Endometrium (tissue), 2 donors: ENCODE data around the gene HTR2B.
A peak's percentile ranks its signal among the peaks of the same experiment; 100 is the strongest.
"Not testable (repeated sequence)": the region's sequence is repeated elsewhere in the genome, so short reads cannot be mapped to it uniquely, and the experiment has no call there.

ENCODE experiments used
- FAIRE-seq: peaks from 2 replicates; lab custom pipeline; 2012; peaks lifted over from hg19 to GRCh38; lab: Jason Lieb, UNC
- donor health status: control.
- donor health status: control.

The HTR2B gene

DNA sequence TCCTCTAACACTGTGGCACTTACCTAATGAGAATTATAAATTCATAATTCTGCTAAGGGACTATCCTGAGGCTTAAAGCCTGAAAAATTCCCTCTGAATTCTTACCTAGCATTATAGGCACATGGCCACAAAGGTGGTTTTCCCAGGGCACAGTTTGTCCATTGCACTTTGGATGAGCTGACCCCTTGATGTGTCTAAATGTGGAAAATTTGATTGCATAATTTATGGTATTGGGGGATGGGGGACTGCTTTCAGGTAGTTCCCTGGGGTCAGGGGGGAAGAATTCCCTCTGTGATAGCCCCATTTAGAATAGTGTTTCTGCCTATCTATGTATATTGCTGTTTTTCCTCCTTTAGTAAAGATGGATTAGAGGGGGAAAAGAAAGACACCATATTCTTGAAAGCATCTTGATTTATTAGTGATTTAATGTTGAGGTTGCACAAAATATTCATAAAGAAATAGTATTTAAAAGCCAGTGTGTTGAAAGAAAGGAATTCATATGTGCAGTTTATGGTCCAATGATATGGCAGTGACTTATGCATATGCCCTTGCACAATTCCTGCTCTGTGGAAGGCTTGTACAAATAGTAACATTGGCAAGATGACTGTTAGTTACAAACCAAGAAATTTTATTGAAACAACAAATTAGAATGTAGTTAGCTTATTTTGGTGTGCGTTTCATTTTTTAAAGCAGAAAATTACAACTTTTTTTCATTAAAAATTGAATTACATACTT, 8.7 kb upstream of the HTR2B start:
- no peak for FAIRE-seq

DNA sequence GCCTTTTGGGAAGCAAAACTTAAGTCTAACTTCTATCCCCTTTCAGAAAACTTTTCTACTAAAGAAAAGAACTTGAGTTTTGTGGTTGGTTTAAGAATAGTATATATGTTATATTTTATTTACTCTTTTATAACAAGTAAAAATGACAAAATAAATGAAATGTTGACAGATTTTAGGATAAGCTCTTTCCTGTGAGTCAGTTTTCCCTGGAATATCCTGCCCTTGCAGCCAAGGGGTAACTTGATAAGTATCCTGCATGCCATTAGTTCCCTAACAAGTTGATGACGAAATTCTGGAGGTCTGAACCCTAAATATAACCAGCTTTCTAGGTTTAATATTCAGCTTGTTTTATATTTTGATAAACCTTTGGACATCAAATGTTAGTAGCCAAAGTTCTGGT, 7.3 kb upstream of the HTR2B start:
- FAIRE-seq, result peak; percentile 31

DNA sequence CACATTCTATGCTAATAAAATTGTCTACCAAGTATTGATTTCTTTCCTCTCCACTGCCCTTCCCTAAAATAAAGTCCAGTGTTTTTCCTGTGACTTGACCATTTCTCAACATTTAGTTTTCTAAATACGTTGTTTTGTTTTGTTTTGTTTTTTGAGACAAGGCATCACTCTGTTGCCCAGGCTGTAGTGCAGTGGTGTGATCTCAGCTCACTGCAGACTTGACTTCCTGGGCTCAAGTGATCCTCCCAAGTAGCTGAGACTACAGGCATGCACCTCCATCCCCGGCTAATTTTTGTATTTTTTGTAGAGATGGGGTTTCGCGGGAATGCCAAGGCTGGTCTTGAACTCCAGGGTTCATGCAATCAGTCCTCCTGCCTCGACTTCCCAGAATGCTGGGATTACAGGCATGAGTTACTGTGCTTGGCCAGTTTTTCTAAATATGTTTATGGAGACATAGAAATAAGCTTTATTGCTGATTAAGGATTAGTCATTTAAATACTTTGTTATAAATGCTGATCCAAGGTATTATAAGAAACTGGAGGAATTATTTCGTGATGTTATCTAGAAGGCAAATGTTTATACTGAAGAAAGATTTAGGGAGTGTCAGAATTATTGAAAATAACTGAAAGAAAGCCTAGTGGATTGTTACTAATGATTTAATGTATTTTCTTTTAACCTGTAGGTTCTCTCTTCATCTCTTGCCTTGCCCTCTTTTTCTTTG, 5.7 kb upstream of the HTR2B start:
- peak; percentile 74 for FAIRE-seq

DNA sequence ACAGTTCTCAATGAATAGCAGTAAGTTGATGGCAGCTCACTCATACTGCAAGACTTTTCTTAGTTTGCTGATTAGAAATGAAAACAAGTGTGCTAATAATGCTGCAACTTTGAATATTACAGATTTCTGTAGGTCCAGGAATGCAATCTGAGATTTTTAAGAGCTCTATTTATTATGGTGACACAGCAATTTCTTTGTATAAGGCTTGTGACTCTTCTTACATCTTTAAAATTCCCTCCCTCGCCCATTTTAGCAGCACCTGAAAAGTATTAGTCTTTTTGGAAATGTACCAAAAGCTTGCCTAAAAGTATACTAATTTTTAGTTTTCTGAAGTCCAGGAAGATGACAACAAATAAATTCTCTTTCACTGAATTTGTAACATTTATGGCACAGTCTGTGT, 4.4 kb upstream of the HTR2B start:
- peak; percentile 8 for FAIRE-seq

DNA sequence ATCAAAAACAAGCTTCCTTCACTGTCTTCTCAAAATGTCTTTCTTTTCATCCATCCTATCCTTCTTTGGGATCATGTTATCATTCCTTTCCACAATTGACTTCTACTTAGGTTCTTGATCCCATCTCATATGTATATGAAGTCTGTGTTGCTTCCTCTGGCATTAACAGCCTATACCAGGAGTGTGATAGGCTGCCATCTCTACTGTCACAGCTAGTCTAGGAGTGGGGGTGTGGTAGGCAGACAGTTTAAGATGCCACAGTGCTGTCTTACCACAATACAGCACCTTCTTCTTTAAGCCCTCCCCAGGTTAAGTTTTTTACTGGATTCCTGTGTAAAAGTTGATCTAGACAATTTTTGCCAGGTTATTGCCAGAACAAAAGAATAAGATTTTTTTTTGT, 3.7 kb upstream of the HTR2B start:
- no peak for FAIRE-seq

DNA sequence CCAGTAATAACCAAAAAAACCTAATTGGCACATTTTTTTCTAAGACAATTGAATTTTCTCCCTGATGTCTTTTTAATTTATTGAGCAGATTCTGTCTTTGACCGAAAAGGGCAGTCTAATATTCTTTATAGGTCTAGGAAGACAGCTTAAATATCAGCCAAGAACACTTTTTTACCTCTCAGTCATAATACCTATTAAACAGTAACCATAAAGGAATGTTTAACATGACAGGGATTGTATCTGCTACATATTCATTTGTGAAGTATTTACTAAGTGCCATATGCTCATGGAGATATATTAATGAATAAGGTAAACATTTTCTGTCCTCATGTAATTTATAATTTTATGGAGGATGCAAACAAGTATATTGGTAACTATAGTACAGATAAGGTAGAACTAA, 3.1 kb upstream of the HTR2B start:
- no peak for FAIRE-seq

DNA sequence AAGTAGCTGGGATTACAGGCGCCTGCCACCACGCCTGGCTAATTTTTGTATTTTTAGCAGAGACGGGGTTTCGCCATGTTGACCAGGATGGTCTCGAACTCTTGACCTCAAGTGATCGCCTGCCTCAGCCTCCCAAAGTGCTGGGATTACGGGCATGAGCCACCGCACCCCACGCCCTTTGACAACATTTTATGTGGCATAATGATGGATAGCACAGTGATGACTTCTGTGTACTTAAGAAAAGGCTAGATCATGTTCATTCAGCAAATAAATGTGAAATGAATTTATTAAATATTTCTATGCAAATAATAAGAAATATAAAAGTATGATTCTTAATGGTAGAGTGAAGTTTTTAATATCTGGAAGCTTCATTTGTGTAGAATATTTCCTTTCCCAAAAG, 2.6 kb upstream of the HTR2B start:
- no peak for FAIRE-seq

DNA sequence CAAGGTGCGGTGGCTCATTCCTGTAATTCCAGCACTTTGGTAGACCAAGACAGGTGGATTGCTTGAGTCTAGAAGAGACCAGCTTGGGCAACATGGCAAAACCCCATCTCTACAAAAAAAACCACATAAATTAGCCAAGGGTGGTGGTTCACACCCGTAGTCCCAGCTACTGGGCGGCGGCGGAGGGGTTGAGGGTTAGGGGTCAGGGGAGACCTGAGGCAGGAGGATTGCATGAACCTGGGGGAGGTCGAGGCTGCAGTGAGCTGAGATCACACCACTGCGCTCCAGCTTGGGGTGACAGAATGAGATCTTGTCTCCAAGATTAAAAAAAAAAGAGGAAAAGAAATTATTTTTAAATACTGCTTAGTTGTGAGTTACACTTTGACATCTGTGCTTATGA, 1.3 kb upstream of the HTR2B start:
- FAIRE-seq, result no peak

DNA sequence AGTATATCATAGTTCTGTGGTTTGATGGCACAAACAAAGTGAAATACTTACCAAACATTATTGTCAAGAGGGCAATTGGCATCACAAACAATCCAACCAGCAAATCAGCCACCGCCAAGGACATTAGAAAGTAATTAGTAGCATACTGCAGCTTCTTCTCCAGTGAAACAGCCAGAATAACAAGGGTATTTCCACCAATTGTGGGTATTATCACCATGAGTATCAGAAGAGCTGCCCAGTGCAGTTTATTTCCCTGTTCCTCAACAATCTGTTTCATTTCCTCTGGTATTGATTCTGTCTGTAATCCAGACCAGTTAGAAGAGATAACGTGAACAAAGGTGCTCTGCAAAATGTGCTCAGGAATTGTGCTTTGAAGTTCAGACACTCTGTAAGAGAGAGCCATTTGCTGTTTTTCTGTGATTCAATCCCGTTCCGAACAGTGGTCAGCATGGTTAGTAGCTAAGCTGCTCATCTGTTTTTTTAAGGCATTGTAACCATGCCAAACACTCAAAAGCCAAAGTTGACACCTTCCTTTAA, 1.4 kb downstream of the HTR2B start:
- no peak for FAIRE-seq

DNA sequence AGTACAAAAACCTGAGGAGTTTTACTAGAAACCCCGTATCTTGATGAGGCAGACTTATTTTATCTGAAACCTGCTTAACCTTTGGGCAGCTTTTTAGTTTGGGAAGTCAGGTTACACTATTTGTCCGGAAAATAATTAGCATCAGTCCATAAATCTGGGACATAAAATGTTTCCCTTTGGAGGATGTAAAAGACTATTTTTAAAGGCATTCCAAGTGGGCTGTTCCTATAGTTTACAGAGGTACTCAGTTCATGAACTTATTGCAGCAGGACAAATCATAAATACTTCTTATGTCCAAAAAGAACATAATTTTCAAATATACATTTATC, 6.3 kb downstream of the HTR2B start:
- FAIRE-seq, result peak; percentile 8

DNA sequence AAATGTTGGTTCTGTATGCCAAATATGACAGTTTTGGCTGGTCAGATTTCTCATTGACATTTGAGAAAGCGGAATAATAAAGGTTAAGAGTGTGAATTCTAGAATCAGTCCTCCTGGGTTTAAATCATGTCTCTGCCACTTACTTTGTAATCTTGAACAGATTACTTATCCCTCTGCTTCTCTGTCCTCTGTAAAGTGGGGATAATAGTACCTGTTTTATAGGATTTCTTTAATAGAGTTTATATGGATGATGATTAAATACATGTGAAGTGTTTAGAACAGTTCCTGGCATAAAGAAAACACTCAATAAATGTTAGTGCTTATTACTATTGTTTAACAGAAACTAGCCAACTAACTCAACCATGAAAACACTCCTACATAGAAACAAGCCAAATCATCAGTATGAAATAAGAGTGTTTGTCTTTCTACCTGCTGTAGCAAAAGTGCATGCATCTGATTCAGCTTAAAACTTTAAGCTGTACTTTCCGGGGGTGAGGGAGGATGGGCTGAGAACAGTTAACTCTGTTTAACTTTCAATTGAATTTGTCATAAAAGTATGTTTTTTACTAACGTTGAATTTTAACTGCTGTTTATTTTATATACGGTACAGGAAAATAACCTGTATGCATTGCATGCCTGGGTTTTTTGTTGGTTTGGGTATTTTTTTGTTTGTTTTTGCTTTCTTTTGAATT, 6.8 kb downstream of the HTR2B start:
- peak; percentile 93 for FAIRE-seq

DNA sequence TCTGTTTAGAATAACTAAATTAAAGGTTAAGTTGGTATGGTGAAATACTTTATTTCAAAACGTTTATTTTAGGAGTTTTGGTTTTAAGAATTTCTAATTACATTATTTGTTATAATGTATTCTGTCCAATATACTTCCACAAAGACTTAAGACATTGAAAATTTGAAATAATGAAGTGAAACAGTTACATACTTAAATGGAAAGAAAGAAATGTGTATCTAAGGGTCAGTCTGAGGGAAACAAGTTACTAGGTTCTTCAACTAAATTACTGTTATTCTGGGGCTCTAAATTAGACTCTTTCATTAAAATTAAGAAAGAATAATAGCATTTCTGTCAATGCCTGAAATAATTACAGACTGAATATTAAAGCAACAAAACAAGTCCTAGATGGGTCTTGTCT, 7.7 kb downstream of the HTR2B start:
- peak; percentile 91 for FAIRE-seq

DNA sequence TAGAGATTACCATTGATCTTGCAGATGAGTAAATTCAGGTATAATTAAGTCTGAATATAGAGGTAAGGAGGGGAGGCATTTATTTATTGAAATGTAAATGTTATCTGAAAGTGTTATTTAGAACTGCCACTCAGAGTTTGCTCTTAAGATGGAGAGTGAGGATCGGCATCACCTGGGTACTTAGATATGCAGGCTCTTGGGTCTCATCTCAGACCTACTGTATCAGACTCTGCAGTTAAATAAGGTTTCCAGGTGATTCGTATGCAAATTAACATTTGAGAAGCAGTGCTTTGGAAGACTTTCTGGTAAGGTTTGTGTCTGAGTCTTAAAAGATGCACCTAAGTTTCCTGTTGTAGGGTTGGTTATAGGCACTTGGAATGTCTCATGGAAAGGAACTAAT, 9.2 kb downstream of the HTR2B start:
- no peak for FAIRE-seq

DNA sequence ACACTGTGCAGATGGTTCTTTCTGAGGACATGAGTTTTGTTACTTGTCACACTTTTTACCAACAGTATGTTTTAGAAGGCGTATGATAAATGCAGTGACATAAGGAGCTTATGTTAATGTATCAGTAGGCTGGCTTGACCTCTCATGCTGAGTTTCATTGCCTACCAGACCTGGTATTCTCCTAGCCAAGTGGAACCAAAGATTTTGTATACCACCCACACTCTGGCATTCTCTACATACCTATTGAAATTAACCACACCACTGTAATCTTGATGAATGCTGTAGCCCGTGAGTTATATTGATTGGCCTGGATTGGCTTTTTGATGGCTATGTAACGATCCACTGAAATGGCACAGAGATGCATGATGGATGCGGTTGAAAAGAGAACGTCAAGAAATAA, 11.4 kb downstream of the HTR2B start:
- no peak for FAIRE-seq

DNA sequence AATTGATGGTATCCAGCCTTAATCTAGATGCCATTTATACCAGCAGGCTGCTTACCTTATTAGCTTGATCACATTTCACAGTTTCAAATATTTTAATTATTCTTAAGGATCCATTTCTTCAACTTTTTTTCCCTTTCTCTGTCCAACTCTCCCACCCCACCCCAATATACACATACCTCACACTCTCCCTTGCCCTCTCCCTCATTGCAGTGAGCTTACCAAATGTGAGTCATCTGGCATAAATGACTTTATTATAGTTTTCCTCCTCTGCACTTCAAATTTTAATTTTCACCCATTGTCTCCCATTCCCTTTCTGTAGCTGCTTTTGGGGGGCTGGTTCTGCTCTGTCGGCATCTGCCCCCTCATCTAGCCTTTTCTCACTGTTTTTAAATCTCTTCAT, 12.9 kb downstream of the HTR2B start:
- no peak for FAIRE-seq

DNA sequence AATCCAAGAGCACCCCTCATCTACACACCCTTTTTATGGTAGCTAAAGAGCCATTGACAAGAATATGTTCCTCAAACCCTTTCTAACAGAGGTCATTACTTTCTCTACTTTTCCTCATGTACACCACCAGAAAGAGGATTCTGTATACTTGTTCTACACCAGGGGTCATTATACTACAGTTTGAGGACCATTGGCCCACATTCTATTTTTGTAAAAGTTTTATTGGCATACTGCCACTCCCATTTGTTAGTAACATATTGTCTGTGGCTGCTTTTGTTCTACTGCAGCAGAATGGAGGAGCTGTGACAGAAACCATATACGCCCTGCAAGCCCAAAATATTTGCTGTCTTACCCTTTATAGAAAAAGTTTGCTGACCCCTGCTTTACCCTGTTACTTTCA, 14.3 kb downstream of the HTR2B start:
- FAIRE-seq, result peak; percentile 92

DNA sequence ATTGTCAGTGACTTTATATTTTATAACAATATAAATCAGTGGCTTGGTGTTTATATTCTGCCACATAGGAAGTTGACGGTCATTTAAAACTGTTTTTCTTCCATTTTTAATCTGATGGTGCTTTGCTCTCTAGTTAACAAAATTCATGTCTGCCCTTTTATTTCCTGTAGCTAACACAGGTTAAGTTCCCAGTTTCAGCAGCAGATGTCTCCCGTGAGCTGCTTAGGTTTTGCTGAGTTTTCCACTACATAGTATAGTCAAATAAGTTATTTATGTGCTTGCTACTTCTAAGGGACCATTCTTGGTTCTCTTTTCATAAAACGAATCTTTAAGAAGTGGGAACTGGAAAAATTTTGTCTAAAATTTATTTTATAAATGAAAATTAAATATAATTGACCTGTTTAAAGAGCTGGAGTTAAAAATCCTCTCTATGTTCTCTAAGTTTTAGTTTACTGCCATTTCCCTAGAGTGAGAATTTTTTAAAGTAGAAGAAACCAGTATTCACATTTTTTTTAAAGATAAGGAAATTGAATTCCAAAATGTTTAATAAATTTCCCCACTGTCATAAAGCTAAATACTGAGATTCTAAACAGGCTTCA, 20.6 kb downstream of the HTR2B start:
- FAIRE-seq, result peak; percentile 95

DNA sequence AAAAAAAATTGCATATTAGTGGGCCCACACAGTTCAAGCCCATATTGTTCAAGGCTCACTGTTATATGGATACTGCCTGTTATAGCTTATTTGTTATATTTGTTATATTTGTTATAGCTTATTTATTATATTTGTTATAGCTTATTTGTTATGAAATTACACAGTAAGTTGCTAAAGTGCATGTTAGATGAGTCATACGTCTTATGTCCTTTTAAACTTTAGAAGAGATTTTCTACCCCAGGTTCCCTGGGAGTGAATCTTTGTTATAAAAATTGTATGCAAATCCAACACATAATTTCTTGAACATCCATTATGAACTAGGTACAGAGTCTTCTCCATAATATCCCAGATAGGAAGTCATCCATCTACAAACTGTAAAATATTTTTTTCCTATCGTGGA, 22.1 kb downstream of the HTR2B start:
- FAIRE-seq, result no peak

DNA sequence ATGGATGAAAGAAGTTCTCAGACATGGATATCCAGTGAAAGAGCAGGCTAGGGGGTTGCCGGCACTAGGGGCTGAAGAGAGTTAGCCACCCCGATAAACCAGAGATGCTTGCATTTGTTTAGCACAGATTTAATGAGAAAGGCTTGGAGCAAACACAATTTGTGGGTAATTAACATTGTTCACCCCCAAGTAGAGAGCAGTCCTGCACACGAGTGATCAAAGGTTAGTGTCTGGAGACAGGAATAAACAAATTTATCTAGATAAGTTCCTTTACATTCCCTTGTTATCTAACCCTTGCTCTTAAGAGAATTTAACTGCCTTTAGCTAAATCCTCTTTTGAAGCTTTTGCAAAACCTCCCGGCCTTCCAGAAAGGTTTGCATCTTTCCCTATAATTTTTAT, 23.9 kb downstream of the HTR2B start:
- no peak for FAIRE-seq

DNA sequence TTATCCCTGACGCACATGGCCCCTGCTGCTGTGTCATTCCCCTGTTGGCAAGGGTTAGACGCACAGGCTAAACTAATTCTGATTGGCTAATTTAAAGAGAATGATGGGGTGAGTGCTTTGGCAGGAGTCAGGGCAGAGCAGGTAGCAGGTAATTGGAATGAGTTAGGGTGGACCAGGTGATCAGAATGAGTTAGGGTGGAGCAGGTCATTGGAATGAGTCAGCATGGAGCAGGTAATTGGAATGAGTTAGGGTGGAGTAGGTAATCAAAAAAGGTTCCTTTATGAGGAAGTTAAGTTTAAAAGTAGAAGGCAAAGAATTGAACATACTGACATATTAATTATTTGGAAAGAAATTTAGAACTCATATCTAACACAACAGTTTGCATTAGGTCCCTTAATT, 24.5 kb downstream of the HTR2B start:
- not testable (repeated sequence) for FAIRE-seq

DNA sequence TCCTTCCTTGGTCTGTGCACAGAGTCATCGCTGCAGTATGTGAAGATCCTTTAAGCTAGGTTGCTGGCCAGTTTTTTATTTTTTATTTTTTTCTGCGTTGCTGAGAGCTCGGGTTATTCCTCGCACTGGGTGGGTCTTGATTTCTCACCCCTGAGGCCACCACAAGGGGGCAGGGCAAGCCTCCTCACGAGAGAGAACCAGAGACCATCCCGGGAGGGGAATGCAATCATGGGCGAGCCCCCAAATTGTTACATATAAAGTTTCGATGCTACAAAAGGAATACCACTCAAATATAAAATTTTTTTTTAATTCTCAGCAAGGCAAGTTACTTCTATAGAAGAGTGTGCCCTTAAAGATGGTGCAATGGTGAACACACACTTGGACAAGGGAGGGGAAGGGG, 24.9 kb downstream of the HTR2B start:
- no peak for FAIRE-seq

DNA sequence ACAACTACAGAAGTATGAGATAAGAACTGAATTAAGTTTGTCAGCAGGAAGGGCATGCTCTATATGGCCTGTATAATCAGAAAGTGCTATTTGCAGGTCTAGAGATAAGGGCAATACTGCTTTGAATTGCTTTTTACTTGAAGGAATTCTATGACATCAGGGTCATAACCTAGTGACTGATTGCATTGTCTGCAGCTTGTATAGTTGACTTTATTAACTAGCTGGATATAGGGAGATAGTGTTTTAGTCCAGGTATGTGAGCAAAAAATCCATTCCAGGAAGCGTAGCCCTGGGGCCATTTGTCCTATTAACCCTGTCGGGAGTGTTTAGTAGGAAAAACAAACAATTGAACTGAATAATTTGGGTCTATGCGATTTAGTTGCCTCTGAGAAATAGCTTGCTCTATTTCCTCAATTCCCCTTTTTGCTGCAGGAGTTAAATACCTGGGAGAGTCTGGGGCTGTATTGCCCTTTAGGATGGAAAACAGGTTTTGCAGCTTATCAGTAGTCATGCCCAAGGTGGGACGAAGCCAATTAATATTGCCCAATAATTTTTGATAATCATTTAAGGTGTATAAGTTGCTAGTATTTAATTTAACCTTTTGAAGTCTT, 30.0 kb downstream of the HTR2B start:
- no peak for FAIRE-seq
